Measurements from ENCODE around the gene PARD3.

Gene PARD3

GRCh38 chr10:34423673-34424625, 391.1 kb downstream of the PARD3 start:
- H3K27me3 ChIP-seq (ENCODE audit: insufficient read depth, low read depth, severe bottlenecking): no peaks in the 10 kb centered on the region
- no peak for DNase-seq
- H3K4me3 ChIP-seq (ENCODE audit: low read depth, low read length): no peak overlapping the region
- no peak overlapping the region for H3K27ac ChIP-seq
- H3K9me3 ChIP-seq (ENCODE audit: severe bottlenecking): no peaks in the 10 kb centered on the region
- H3K36me3 ChIP-seq: no peaks in the 10 kb centered on the region
- no peak for TF ChIP-seq CTCF (IDR thresholded peaks at IDR 0.05; ENCODE audit: low read depth, low read length)

GRCh38 chr10:34420795-34421194, 394.3 kb downstream of the PARD3 start:
- no peaks in the 10 kb centered on the region for H3K36me3 ChIP-seq
- no peaks in the 10 kb centered on the region for H3K9me3 ChIP-seq (ENCODE audit: severe bottlenecking)
- H3K27ac ChIP-seq: no peak overlapping the region
- no peak overlapping the region for H3K4me3 ChIP-seq (ENCODE audit: low read depth, low read length)
- TF ChIP-seq CTCF (IDR thresholded peaks at IDR 0.05; ENCODE audit: low read depth, low read length): no peak
- H3K27me3 ChIP-seq (ENCODE audit: insufficient read depth, low read depth, severe bottlenecking): no peaks in the 10 kb centered on the region
- DNase-seq: no peak

GRCh38 chr10:34420273-34420672, 394.8 kb downstream of the PARD3 start:
- Histone ChIP-seq H3K27me3 (ENCODE audit: insufficient read depth, low read depth, severe bottlenecking) (no peaks in the 10 kb centered on the region), H3K9me3 (ENCODE audit: severe bottlenecking) (no peaks in the 10 kb centered on the region), H3K4me3 (ENCODE audit: low read depth, low read length) (no peak overlapping the region), H3K36me3 (no peaks in the 10 kb centered on the region), H3K27ac (no peak overlapping the region)
- DNase-seq: no peak
- no peak for TF ChIP-seq CTCF (IDR thresholded peaks at IDR 0.05; ENCODE audit: low read depth, low read length)

GRCh38 chr10:34415039-34415438, 400.1 kb downstream of the PARD3 start:
- Histone ChIP-seq H3K9me3 (ENCODE audit: severe bottlenecking) (no peaks in the 10 kb centered on the region), H3K4me3 (ENCODE audit: low read depth, low read length) (no peak overlapping the region), H3K27me3 (ENCODE audit: insufficient read depth, low read depth, severe bottlenecking) (no peaks in the 10 kb centered on the region), H3K36me3 (no peaks in the 10 kb centered on the region), H3K27ac (no peak overlapping the region)
- no peak for TF ChIP-seq CTCF (IDR thresholded peaks at IDR 0.05; ENCODE audit: low read depth, low read length)
- no peak for DNase-seq

- H3K27ac ChIP-seq: no peak overlapping the region
- H3K27me3 ChIP-seq (ENCODE audit: insufficient read depth, low read depth, severe bottlenecking): no peaks in the 10 kb centered on the region
- TF ChIP-seq CTCF (IDR thresholded peaks at IDR 0.05; ENCODE audit: low read depth, low read length): no peak
- no peaks in the 10 kb centered on the region for H3K9me3 ChIP-seq (ENCODE audit: severe bottlenecking)
- DNase-seq: no peak
- H3K36me3 ChIP-seq: no peaks in the 10 kb centered on the region
- no peak overlapping the region for H3K4me3 ChIP-seq (ENCODE audit: low read depth, low read length)
Measured at GRCh38 chr10:34413756-34414587, 401.1 kb downstream of the PARD3 start.

Measured in WERI-Rb-1 (cell line).